OCI-LY1 (cell line): ENCODE data around the gene NPTX2.

Experiments used
- H2AFZ ChIP-seq: fragments of 200-600 bp; sonication (generic), shearing (Covaris generic); 2 replicates; pipeline ENCODE4 v1.6.0; 2014; ENCODE audit warnings: antibody characterized with exemption, mild to moderate bottlenecking, low read length
- H3F3A ChIP-seq: fragments of 200-600 bp; sonication (generic), shearing (Covaris generic); 2 replicates; pipeline ENCODE4 v1.6.0; 2014; ENCODE audit warnings: mild to moderate bottlenecking, antibody characterized with exemption, low read length, moderate library complexity; ENCODE audit not compliant: insufficient read depth
- H3K27ac ChIP-seq: fragments of 200-600 bp; sonication (generic); 2 replicates; pipeline ENCODE4 v1.5.1; 2014; ENCODE audit warnings: low read length, mixed run types, mild to moderate bottlenecking, low read depth; ENCODE audit not compliant: poor library complexity, severe bottlenecking
- H3K27me3 ChIP-seq: fragments of 200-600 bp; sonication (generic); 2 replicates; pipeline ENCODE4 v1.6.0; 2014; ENCODE audit warnings: antibody characterized with exemption, mild to moderate bottlenecking, low read length, moderate library complexity; ENCODE audit not compliant: insufficient read depth
- H3K36me3 ChIP-seq: fragments of 200-600 bp; sonication (generic); 2 replicates; pipeline ENCODE4 v1.6.1; 2014; ENCODE audit warnings: mild to moderate bottlenecking, antibody characterized with exemption, low read length, moderate library complexity, mixed read lengths; ENCODE audit not compliant: insufficient read depth
- H3K4me1 ChIP-seq: fragments of 200-600 bp; sonication (generic); 2 replicates; pipeline ENCODE4 v1.5.1; 2014; ENCODE audit warnings: mild to moderate bottlenecking, low read length, moderate library complexity; ENCODE audit not compliant: insufficient read depth, severe bottlenecking
- H3K4me2 ChIP-seq: fragments of 200-600 bp; sonication (generic), shearing (Covaris generic); 2 replicates; pipeline ENCODE4 v1.6.1; 2014; ENCODE audit warnings: low read length
- H3K4me3 ChIP-seq: fragments of 200-600 bp; sonication (generic); 2 replicates; pipeline ENCODE4 v1.5.1; 2014; ENCODE audit warnings: low read length, low read depth, mild to moderate bottlenecking, mixed read lengths; ENCODE audit not compliant: poor library complexity, severe bottlenecking
- H3K79me2 ChIP-seq: fragments of 200-600 bp; shearing (Covaris generic); 2 replicates; pipeline ENCODE4 v1.6.1; 2016; ENCODE audit warnings: mixed run types, low read length, mixed read lengths; ENCODE audit not compliant: insufficient read depth
- H3K9ac ChIP-seq: fragments of 200-600 bp; sonication (generic), shearing (Covaris generic); 2 replicates; pipeline ENCODE4 v1.6.1; 2014; ENCODE audit warnings: mild to moderate bottlenecking, low read length, mixed read lengths
- H3K9me2 ChIP-seq: fragments of 200-600 bp; sonication (generic), shearing (Covaris generic); 2 replicates; pipeline ENCODE4 v1.6.1; 2014; ENCODE audit warnings: low read depth, mild to moderate bottlenecking, low read length, mixed read lengths
- H3K9me3 ChIP-seq: fragments of 200-600 bp; shearing (Covaris generic); 2 replicates; pipeline ENCODE4 v1.6.1; 2014; ENCODE audit warnings: low read length, mixed read lengths
- H4K20me1 ChIP-seq: fragments of 200-600 bp; sonication (generic), shearing (Covaris generic); 2 replicates; pipeline ENCODE4 v1.6.0; 2016; ENCODE audit warnings: mild to moderate bottlenecking, low read length; ENCODE audit not compliant: insufficient read depth
- CTCF ChIP-seq: fragments of 200-600 bp; sonication (generic), shearing (Covaris generic); IDR thresholded peaks from 2 replicates; pipeline ENCODE4 v1.5.1; 2017; ENCODE audit warnings: mild to moderate bottlenecking, antibody characterized with exemption, low read length, moderate library complexity, mixed read lengths
- EZH2 ChIP-seq: fragments of 200-600 bp; sonication (generic), shearing (Covaris generic); IDR thresholded peaks from 2 replicates; pipeline ENCODE4 v1.8.0; 2017; ENCODE audit warnings: borderline replicate concordance, mixed run types, mild to moderate bottlenecking, antibody characterized with exemption, low read length, moderate library complexity, mixed read lengths

Gene NPTX2

GRCh38 chr7:98651760-98652159 lies 34.7 kb downstream of the NPTX2 start:
- no peaks in the 10 kb centered on the region for H3K27me3 ChIP-seq
- H3K79me2 ChIP-seq, result no peaks in the 10 kb centered on the region
- H3K9ac ChIP-seq, result no peak overlapping the region
- H2AFZ ChIP-seq, result no peak overlapping the region
- H3K36me3 ChIP-seq, result no peaks in the 10 kb centered on the region; the same call in 1 of the 2 replicates
- H4K20me1 ChIP-seq, result no peaks in the 10 kb centered on the region
- no peak overlapping the region for H3K4me3 ChIP-seq
- H3K9me3 ChIP-seq, result peaks cover 16% of the 10 kb centered on the region
- H3K4me2 ChIP-seq, result no peak overlapping the region
- no peaks in the 10 kb centered on the region for H3F3A ChIP-seq
- no peak for TF ChIP-seq EZH2
- TF ChIP-seq CTCF, result no peak
- H3K4me1 ChIP-seq, result peaks cover 11% of the 10 kb centered on the region
- H3K27ac ChIP-seq, result no peak overlapping the region
- H3K9me2 ChIP-seq, result no peaks in the 10 kb centered on the region

- Histone ChIP-seq H3K27me3 (no peaks in the 10 kb centered on the region), H2AFZ (no peak overlapping the region), H3K9me2 (no peaks in the 10 kb centered on the region), H3K9ac (no peak overlapping the region), H3K27ac (no peak overlapping the region), H3K36me3 (no peaks in the 10 kb centered on the region; the same call in 1 of the 2 replicates), H3K4me1 (peaks cover 11% of the 10 kb centered on the region), H3F3A (no peaks in the 10 kb centered on the region), H4K20me1 (no peaks in the 10 kb centered on the region), H3K4me2 (no peak overlapping the region), H3K4me3 (no peak overlapping the region), H3K9me3 (peaks cover 16% of the 10 kb centered on the region), H3K79me2 (no peaks in the 10 kb centered on the region)
- TF ChIP-seq CTCF (no peak), EZH2 (no peak)
Measured at GRCh38 chr7:98653601-98654310, 36.7 kb downstream of the NPTX2 start.

- no peak overlapping the region for H3K4me2 ChIP-seq
- H3K27ac ChIP-seq, result no peak overlapping the region
- H2AFZ ChIP-seq, result no peak overlapping the region
- no peak overlapping the region for H3K9ac ChIP-seq
- H3F3A ChIP-seq, result no peaks in the 10 kb centered on the region
- H3K36me3 ChIP-seq, result no peaks in the 10 kb centered on the region; the same call in 1 of the 2 replicates
- no peaks in the 10 kb centered on the region for H3K79me2 ChIP-seq
- H3K4me1 ChIP-seq, result peaks cover 11% of the 10 kb centered on the region
- no peak overlapping the region for H3K4me3 ChIP-seq
- TF ChIP-seq CTCF, result no peak
- TF ChIP-seq EZH2, result no peak
- H3K27me3 ChIP-seq, result no peaks in the 10 kb centered on the region
- H4K20me1 ChIP-seq, result no peaks in the 10 kb centered on the region
- H3K9me2 ChIP-seq, result no peaks in the 10 kb centered on the region
- H3K9me3 ChIP-seq, result peaks cover 12% of the 10 kb centered on the region
Measured at GRCh38 chr7:98654524-98655272, 37.6 kb downstream of the NPTX2 start.
